ENCODE measurements around the gene NCAPG2. TPM values are rescaled to one million over a fixed set of nuclear protein-coding genes. Genes with fewer than 3 reads are reported as not detected.
A peak's percentile ranks its signal among the peaks of the same experiment; 100 is the strongest.

The NCAPG2 gene
- polyA plus RNA-seq, 3 donors: 1.1 to 3.1 (median 1.7) TPM

GRCh38 chr7:158617737-158618128, 86.9 kb downstream of the NCAPG2 start:
- Mint-ChIP-seq H3K4me3 (no peak overlapping the region), H3K36me3 (peaks cover 23 to 48% of the 10 kb centered on the region in 2 donors), H3K27ac (peak overlapping the region in 2 of 7 donors; percentile 11 to 28), H3K9me3 (no peaks in the 10 kb centered on the region), H3K4me1 (no peaks in the 10 kb centered on the region), H3K27me3 (ENCODE audit: low read depth in 3 of 3) (no peaks in the 10 kb centered on the region)
- TF ChIP-seq CTCF (IDR thresholded peaks at IDR 0.05): no peak
- Histone ChIP-seq H4K20me1 (ENCODE audit: insufficient read depth, low read length) (no peaks in the 10 kb centered on the region), H3K4me2 (replicated peaks; ENCODE audit: extremely low read depth, low read length, poor library complexity, severe bottlenecking) (no peak overlapping the region), H3K4me3 (replicated peaks in 1 of 3; ENCODE audit: low read depth in 2 of 3, low read length in 3 of 3) (no peak overlapping the region), H3K36me3 (replicated peaks in 1 of 2; ENCODE audit: control insufficient read depth in 1 of 2, insufficient read depth in 2 of 2, low read length in 2 of 2) (peaks cover 0 to 27% of the 10 kb centered on the region in 2 donors), H3K9ac (ENCODE audit: insufficient read depth, low read length, poor library complexity, severe bottlenecking) (no peak overlapping the region), H3K27me3 (ENCODE audit: control insufficient read depth in 2 of 2, insufficient read depth in 2 of 2, low read length in 2 of 2) (no peaks in the 10 kb centered on the region), H3K79me2 (ENCODE audit: insufficient read depth, low read length) (no peaks in the 10 kb centered on the region), H3K27ac (ENCODE audit: low read depth in 1 of 2, low read length in 2 of 2) (no peak overlapping the region), H3K9me3 (replicated peaks in 1 of 2; ENCODE audit: control insufficient read depth in 1 of 2, insufficient read depth in 1 of 2, low read length in 2 of 2) (no peaks in the 10 kb centered on the region), H2AFZ (ENCODE audit: insufficient read depth, low read depth, low read length, poor library complexity, severe bottlenecking) (no peak overlapping the region), H3K4me1 (ENCODE audit: control insufficient read depth in 1 of 2, insufficient read depth in 2 of 2, low read length in 2 of 2) (no peaks in the 10 kb centered on the region)
- intact Hi-C loops (cut with micrococcal nuclease): no loop called here
- 100% methylated on average over 2 of the region's 3 CpGs for WGBS (ENCODE audit: insufficient coverage)
- no peak for DNase-seq

GRCh38 chr7:158616050-158616449, 88.6 kb downstream of the NCAPG2 start:
- Mint-ChIP-seq H3K27me3 (ENCODE audit: low read depth in 3 of 3) (no peaks in the 10 kb centered on the region), H3K4me3 (no peak overlapping the region), H3K27ac (no peak overlapping the region), H3K9me3 (no peaks in the 10 kb centered on the region), H3K36me3 (peaks cover 26 to 51% of the 10 kb centered on the region in 2 donors), H3K4me1 (no peaks in the 10 kb centered on the region)
- Histone ChIP-seq H3K4me1 (ENCODE audit: control insufficient read depth in 1 of 2, insufficient read depth in 2 of 2, low read length in 2 of 2) (no peaks in the 10 kb centered on the region), H4K20me1 (ENCODE audit: insufficient read depth, low read length) (no peaks in the 10 kb centered on the region), H3K27ac (ENCODE audit: low read depth in 1 of 2, low read length in 2 of 2) (no peak overlapping the region), H3K36me3 (replicated peaks in 1 of 2; ENCODE audit: control insufficient read depth in 1 of 2, insufficient read depth in 2 of 2, low read length in 2 of 2) (peaks cover 0 to 36% of the 10 kb centered on the region in 2 donors), H2AFZ (ENCODE audit: insufficient read depth, low read depth, low read length, poor library complexity, severe bottlenecking) (no peak overlapping the region), H3K9me3 (replicated peaks in 1 of 2; ENCODE audit: control insufficient read depth in 1 of 2, insufficient read depth in 1 of 2, low read length in 2 of 2) (no peaks in the 10 kb centered on the region), H3K79me2 (ENCODE audit: insufficient read depth, low read length) (no peaks in the 10 kb centered on the region), H3K9ac (ENCODE audit: insufficient read depth, low read length, poor library complexity, severe bottlenecking) (no peak overlapping the region), H3K4me3 (replicated peaks in 1 of 3; ENCODE audit: low read depth in 2 of 3, low read length in 3 of 3) (no peak overlapping the region), H3K4me2 (replicated peaks; ENCODE audit: extremely low read depth, low read length, poor library complexity, severe bottlenecking) (no peak overlapping the region), H3K27me3 (ENCODE audit: control insufficient read depth in 2 of 2, insufficient read depth in 2 of 2, low read length in 2 of 2) (no peaks in the 10 kb centered on the region)
- no peak for TF ChIP-seq CTCF (IDR thresholded peaks at IDR 0.05)
- 75% methylated on average over 1 of the region's 2 CpGs for WGBS (ENCODE audit: insufficient coverage)
- intact Hi-C loops (cut with micrococcal nuclease): no loop called here
- no peak for DNase-seq
